Left lobe of liver (tissue), 2 donors: ENCODE results near the gene ETDB. TPM values are rescaled to one million over a fixed set of nuclear protein-coding genes. Genes with fewer than 3 reads are reported as not detected.
"Not testable (repeated sequence)": the region's sequence is repeated elsewhere in the genome, so short reads cannot be mapped to it uniquely, and the experiment has no call there.

ENCODE experiments used
- ATAC-seq: fragments of 200-7000 bp; cut with Tn5 transposase; one replicate; pipeline ENCODE4 v1.9.1; 2020; ENCODE audit warnings: mild to moderate bottlenecking, moderate library complexity
- DNase-seq: peaks from one replicate; pipeline ENCODE4 v3.0.0-alpha.2; 2020; ENCODE audit warnings: low spot score
- total RNA-seq: library from RNA; stranded (reverse); gene quantifications from one replicate; pipeline ENCODE4 v1.2.1, GENCODE V29; 2021
- donor health status: DM: no; HTN: no; CAD: no; lungs with moderate emphysema.
- donor health status: DM: no; HTN: yes; CAD: no.

Gene ETDB
- total RNA-seq: not detected

DNA sequence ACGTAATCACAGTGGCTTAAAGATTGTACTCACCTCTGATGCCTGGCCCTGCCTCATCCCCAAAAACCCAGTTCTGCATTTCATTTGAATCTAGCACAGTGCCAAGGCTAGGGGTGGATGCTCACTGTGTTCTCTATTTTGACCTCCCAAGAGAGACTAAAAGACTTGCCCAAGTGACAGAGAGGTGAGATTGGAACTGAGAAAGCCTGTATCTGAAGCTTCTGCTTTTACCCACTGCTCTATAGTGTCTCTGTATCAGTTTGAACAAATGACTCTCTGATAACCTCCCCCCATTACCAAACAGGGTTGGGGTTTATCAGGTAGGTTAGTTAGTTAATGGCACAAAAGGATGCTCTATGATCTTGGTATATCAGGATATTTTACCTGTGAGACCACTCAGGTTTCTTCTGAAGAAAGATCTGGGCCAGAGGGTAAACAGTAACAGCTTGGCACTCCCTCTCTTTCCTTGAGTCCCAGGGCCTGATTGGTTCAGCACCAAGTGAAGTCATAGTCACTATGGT lies at the start of gene ETDB:
ETDB (minus strand) TSS at position 471 of the 521 bp plus-strand sequence. CDS start 1,265 bp downstream, outside the sequence.
- DNase-seq, ATAC-seq: not testable (repeated sequence)

DNA sequence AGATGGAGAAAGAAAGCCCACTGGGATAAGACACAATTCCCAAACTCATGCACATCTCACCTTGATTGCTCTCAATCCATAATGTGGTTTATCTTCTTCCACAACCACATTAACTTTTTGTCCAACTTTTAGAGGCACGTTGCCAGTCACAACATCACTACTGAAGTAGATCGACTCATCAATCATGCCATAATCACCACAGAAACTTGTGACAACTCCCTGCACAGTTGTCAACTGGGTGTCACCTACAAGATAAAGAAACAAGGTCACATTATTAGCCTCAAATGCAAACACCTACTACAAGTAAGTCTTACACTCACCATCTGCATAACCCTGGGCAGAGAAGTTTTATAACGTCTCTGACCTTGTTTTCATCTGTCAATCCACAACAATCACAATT lies 49.2 kb upstream of the ETDB start:
- not testable (repeated sequence) for ATAC-seq, DNase-seq

DNA sequence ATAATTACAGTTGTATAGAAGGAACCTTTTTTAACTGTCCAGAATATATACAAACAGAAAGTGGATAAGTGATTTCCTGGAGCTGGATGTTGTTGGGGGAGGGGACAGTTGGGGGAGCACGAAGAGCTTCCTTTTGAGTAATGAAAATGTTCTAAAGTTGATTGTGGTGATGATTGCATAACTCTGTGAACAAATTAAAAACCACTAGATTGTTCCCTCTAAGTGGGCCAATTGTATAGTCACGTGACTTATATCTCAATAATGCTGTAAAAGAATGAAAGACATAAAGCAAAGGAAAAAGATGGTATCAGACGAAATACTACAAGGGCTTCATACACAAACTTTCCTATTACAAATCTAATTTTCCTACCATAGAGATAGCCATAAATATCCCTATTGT lies 48.2 kb upstream of the ETDB start:
- DNase-seq (no peak), ATAC-seq (no peak)

DNA sequence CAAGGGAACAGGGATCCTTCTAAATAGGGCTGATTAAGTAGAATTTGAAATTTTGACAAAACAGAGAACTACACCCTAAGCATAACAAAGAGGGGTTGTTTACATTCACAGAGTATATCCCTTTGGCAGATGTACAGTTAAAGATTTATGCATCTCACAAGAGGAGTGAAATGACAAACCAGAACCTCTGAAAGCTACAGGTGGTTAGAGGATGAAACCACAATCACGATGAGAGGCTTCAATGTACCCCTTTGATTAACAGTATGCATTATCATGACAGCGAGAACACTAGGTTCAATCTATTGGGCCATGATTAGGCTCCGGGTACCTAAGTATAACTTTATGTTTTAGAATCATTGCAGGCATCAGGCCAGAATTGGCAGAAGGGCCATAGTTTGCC lies 34.4 kb upstream of the ETDB start:
- ATAC-seq, DNase-seq: not testable (repeated sequence)

DNA sequence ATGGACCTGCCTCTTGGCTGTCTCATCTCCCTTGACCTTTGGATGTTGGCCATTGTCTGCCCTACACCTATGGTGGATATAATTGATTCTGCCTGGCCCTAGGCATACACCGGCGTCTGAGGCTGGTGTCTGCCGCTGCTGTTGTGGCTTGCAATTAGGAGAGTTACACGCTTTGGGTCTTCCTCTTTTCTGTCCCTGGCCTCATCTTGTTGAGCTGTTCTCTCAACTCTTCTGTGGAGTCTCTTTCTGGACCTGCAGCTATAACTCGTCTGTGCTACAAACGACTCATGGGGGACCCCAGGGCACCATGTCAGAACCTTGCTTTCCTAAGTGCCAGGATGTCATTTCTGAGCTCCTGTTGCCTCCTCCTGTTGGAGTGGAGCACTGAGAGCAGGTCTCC lies 5.8 kb upstream of the ETDB start:
- not testable (repeated sequence) for ATAC-seq, DNase-seq

DNA sequence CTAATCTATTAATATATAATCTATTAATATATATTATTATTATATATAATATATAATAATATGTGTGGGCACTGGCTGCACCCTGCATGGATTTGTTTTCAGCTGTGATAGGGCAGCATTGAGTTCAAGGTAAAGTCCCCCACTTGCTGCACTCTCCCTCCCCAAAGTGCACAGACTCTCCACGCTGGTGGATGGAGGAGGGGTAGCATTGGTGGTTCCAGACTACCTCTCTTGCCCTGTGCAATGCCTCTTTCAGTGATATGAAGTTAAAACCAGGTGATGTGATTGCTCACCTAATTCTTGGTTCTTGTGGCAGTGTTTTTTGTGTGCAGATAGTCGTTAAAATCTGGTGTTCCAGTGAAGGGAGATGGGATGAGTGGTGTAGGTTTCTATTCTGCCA lies 4.3 kb downstream of the ETDB start:
- ATAC-seq, DNase-seq: not testable (repeated sequence)

DNA sequence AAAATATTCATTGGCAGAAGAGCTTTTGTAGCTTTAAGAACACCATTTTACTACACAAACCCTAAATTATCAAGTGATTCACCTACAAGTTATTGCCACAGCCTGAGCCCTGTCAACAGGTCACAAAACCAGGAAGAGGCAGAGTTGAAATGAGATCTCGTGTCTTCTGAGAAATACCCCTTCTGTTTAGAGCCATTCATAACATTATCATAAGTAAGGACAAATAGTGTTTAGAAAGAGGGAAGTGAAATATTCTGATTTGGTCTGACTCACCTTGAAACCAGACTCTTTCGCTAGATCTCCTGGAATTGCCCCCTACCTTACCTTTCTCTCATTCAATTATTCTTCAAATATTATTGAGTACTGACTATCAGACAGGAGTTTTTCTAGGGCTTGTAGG lies 5.9 kb downstream of the ETDB start:
- no peak for DNase-seq
- no peak for ATAC-seq

DNA sequence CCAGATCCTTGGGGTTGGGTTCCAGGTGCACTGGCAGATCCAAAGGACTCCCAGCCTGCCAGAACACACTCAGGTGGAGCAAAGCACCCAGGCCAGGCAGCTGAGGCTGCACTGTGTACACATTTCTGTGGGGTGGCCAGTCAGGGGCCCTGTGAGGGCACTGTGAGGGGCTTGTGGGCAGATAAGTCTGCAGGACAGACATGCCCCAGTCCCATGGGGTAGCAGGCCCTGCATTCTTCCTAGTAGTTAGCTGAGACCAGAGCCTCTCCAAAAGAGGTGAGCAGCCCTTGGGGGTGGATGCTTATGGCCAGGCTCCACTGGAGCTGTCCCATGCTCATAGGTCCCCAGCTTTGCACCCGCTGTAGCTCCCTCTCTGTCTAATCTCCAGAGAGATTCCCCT lies 7.6 kb downstream of the ETDB start:
- ATAC-seq: no peak
- DNase-seq: no peak

DNA sequence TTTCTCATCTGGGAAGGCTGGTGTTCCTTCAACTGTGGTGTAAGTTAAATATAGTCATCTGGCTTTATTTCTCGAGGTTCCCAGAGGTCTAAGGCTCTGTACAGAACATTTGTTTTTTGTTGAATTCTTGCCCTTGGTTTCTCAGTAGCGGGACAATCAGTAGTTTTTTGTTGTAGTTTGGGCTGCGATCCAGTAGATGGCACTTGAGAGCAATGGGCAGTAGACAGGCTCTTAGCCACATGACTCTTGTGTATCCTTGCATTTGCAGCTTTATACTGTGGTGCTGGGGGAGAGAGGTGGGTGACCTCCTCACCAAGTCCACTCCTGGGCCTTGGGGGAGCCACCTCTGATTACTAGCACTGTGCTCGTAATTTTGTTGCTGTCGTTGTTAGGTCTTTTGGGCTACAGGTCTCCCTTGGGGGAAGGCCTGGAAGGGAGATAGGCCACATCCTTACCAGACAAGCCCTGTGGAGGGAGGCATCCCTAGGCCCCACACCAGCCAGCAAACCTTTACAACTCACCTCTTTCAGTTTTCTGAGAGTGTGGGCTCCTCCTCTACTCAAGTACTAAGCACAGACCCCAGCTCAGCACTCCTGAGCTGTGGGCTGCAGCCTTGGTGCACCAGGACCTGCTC lies 8.1 kb downstream of the ETDB start:
- peak; percentile 84 for ATAC-seq

DNA sequence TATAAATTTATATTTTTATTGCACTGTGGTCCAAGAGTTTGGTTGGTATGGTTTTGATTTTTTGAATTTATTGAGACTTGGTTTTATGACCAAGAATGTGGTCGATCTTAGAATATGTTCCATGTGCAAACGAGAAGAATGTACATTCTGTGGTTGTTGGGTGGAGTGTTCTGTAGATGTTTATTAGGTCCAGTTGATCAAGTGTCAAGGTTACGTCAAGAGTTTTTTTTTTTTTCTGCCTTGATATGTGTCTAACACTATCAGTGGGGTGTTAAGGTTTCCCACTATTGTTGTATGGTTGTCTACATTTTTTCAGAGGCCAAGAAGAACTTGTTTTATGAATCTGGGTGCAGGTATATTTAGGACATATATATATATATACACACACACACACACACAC lies 10.8 kb downstream of the ETDB start:
- ATAC-seq (no peak), DNase-seq (no peak)

More for the DNA sequence above, 8.1 kb downstream of the ETDB start:
- no peak for DNase-seq

DNA sequence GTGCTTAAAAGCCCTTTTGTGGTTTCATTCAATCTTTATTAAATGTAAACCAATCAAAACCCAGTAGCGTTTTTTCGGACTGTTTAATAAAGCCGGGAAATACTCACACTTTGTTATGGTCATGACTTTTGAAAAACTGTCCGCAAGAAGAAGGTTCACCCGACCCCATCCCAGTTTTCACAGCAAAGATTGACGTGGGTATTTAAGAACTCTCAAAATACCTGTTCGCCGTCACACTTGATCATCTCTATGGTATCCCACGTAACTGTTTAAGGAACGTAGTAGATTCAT lies 20.9 kb downstream of the ETDB start:
- ATAC-seq (no peak), DNase-seq (no peak)

DNA sequence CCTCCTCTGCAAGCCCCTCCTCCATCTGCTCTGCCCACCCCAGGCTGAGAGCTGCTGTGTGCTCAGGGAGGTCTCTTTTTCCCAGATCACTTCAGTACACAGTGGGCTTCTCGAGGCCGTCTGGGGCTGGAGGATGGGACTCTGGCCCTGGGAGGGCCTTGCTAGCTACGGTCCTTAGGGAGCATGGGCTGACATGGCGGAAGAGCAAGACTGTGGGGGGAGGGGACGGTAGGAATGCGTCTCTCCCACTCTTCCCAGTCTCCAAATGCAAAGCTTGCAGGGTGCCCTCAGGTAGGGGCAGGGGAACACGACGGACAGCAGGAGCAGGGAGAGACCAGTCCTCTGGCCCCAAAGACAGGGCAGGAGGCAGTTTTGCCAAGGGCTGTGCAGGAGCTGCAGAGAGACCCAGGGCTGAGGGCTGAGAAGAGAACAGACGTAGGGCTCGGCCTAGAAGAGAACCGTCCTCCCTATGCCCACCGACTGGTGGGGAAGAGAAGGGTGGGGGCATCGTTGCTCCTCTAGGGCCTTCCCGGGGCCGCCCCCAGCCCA lies 23.1 kb downstream of the ETDB start:
- DNase-seq, ATAC-seq: not testable (repeated sequence)

DNA sequence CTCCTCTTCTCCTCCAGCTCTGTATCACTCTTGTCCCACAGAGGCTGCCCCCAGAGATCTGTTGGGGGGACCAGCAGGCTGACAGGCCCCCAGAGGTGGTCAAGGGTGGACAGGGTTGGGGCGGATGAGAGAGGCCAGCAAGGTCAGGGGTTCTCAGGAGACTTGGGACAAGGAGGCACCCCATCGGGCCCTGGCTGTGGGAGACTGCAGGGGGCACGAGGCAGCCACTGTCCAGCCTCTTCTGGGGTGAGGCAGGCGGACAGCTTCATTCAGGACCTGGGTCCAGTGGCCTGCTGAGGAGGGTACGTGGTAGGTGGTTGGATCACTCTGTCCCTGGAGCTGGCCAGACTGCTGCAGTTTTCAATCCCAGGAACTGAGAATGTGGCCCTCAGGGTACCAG lies 24.6 kb downstream of the ETDB start:
- DNase-seq (no peak), ATAC-seq (no peak)

DNA sequence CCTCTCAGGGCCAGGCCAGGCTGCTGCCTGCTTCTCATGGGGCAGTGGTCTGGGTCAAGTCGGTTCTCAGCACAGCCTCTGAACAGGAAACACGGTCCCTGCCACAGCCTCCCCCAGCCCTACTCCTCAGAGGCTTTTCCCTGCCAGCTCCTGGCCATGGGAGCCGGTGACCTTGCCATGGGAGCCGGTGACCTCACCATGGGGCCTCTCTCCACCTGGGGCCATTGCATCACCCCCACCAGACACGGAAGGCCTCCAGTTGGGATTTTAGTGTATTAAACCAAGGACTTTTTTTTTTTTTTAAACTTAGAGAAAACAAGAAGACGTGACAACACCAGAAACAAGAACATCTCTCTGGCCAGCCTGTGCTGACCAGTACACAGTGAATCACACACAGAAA lies 25.6 kb downstream of the ETDB start:
- no peak for DNase-seq
- no peak for ATAC-seq

DNA sequence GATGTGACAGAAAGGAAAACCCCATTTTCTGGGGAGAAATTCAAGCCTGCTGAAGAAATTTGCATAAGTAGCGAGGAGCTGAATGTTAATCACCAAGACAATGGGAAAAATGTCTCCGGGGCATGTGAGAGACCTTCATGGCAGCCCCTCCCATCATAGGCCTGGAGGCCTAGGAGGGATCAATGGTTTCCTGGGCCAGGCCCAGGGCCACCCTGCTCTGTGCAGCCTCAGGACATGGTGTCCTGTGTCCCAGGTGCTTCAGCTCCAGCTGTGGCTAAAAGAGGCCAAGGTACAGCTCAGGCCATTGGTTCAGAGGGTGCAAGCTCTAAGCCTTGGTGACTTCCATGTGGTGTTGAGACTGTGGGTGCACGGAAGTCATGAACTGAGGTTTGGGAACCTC lies 31.2 kb downstream of the ETDB start:
- DNase-seq: no peak

DNA sequence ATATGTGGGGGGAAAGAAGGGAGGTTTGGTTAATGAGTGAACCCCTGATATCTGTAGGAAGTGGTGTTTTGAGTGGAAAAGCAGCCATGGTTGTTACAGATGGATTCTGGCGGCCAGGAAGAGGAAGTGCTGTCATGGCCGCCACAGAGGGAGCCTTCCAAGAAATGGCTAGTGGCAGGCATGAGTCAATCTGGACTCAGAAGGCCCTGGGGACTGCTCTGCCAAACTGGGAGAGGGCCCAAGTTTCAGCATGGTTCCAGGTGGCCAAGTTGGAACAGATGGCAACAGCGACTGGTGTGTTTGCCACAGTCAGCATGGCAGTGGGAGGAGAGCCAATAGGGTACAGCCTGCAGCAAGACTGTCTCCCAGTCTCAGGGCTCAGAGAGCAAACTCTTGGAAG lies 32.5 kb downstream of the ETDB start:
- ATAC-seq: peak; percentile 36
- no peak for DNase-seq

More for the DNA sequence above, 31.2 kb downstream of the ETDB start:
- no peak for ATAC-seq

DNA sequence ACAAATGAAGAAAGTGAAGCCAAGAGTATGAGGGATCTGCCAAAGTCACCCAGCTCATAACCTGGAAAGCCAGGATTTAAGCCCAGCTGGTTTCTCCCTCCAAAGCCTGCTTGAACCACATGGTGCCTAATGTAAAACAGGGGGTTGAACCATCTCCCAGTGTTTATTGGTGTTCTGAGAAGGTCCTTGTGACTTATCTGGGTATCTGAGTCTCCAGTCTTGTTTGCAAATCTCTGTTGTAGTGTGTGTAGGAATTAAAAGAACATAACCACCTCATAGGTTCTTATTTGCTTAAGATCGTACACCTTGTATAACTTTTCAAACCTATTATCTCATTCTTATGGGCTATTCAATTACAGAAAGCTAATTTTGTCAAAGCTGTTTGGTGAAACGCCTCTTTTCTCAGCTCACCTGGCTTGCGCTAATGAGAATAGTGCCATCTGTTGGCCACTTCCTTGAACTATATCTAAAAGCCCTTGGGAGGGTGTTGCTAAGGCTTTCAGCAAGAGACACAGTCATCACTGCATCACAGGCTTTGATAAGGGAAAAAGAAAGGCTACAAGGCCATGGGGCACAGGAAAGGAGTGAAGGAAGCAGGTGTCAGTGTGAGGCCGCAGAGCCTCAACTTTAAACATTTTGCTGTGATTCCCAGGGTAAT lies 34.0 kb downstream of the ETDB start:
- ATAC-seq: peak; percentile 94
- no peak for DNase-seq

DNA sequence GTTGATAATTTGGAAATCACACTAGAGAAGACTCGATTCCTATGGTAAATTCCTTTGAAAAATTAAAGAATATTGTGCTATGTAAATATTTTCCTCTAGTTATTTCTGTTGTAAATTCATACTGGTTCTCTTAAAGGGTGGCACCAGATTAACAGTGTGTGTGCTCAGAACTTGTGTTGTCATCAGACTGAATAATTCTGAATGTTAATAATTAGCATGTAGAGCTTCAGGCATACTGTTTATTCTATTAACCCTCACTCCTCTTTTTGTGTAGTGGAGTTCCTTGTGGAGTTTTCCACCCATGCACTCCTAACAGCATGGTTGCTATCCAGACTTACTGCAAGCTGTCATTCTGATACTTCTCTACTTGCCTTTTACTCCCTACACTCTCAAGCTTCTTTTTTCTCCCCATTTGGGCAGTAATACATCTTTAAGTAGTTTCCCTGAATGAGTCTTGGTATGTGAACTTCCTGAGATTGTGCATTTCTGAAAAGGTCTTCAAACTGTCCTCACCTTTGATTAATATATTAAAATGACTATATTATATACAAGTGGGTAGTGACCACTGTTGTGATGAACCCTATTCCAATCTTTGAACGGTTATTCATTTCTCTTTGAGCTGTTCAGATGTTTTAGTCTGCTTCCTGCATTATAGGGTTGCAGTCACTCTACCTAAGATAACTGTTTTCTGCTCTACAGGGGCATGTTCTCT lies 38.5 kb downstream of the ETDB start:
- no peak for DNase-seq

More for the DNA sequence above, 38.5 kb downstream of the ETDB start:
- peak; percentile 52 for ATAC-seq
